Measurements from ENCODE around the gene ADGRD1. TPM values are rescaled to one million over a fixed set of nuclear protein-coding genes. Genes with fewer than 3 reads are reported as not detected.

Gene ADGRD1
- total RNA-seq, 1 experiment from 2014 or later, result 0.97 TPM

- DNase-seq, result no peak
- Histone ChIP-seq H3K27me3 (ENCODE audit: control insufficient read depth, insufficient read depth, low read length) (no peaks in the 10 kb centered on the region; the same call in 1 of the 2 replicates), H3K36me3 (replicated peaks; ENCODE audit: control insufficient read depth, insufficient read depth, low read length) (no peaks in the 10 kb centered on the region), H3K4me3 (ENCODE audit: insufficient read depth, low read depth, low read length) (no peak overlapping the region)
Observed at GRCh38 chr12:130951636-130952035, 2.1 kb upstream of the ADGRD1 start.

- DNase-seq, result no peak
- Histone ChIP-seq H3K4me3 (ENCODE audit: insufficient read depth, low read depth, low read length) (no peak overlapping the region), H3K36me3 (replicated peaks; ENCODE audit: control insufficient read depth, insufficient read depth, low read length) (no peaks in the 10 kb centered on the region), H3K27me3 (ENCODE audit: control insufficient read depth, insufficient read depth, low read length) (no peaks in the 10 kb centered on the region; the same call in 1 of the 2 replicates)
Observed at GRCh38 chr12:130952171-130952954, 1.3 kb upstream of the ADGRD1 start.

GRCh38 chr12:130954544-130954831 is 781 bp downstream of the ADGRD1 start:
- no peak overlapping the region for H3K4me3 ChIP-seq (ENCODE audit: insufficient read depth, low read depth, low read length)
- DNase-seq, result no peak

GRCh38 chr12:130955238-130955816 is 1.6 kb downstream of the ADGRD1 start:
- DNase-seq, result no peak
- Histone ChIP-seq H3K27me3 (ENCODE audit: control insufficient read depth, insufficient read depth, low read length) (no peaks in the 10 kb centered on the region), H3K36me3 (replicated peaks; ENCODE audit: control insufficient read depth, insufficient read depth, low read length) (no peaks in the 10 kb centered on the region), H3K4me3 (ENCODE audit: insufficient read depth, low read depth, low read length) (no peak overlapping the region)

More at GRCh38 chr12:130954544-130954831, 781 bp downstream of the ADGRD1 start:
- Histone ChIP-seq H3K27me3 (ENCODE audit: control insufficient read depth, insufficient read depth, low read length) (no peaks in the 10 kb centered on the region), H3K36me3 (replicated peaks; ENCODE audit: control insufficient read depth, insufficient read depth, low read length) (no peaks in the 10 kb centered on the region)

GRCh38 chr12:130956009-130956408 is 2.3 kb downstream of the ADGRD1 start:
- no peak for DNase-seq
- Histone ChIP-seq H3K36me3 (replicated peaks; ENCODE audit: control insufficient read depth, insufficient read depth, low read length) (no peaks in the 10 kb centered on the region), H3K4me3 (ENCODE audit: insufficient read depth, low read depth, low read length) (no peak overlapping the region), H3K27me3 (ENCODE audit: control insufficient read depth, insufficient read depth, low read length) (no peaks in the 10 kb centered on the region)

GRCh38 chr12:130956456-130957303 is 3.0 kb downstream of the ADGRD1 start:
- no peak overlapping the region for H3K4me3 ChIP-seq (ENCODE audit: insufficient read depth, low read depth, low read length)
- no peaks in the 10 kb centered on the region for H3K27me3 ChIP-seq (ENCODE audit: control insufficient read depth, insufficient read depth, low read length)
- H3K36me3 ChIP-seq (replicated peaks; ENCODE audit: control insufficient read depth, insufficient read depth, low read length), result no peaks in the 10 kb centered on the region
- DNase-seq, result peak; percentile 39

GRCh38 chr12:130957304-130957621 is 3.6 kb downstream of the ADGRD1 start:
- DNase-seq, result no peak
- Histone ChIP-seq H3K27me3 (ENCODE audit: control insufficient read depth, insufficient read depth, low read length) (no peaks in the 10 kb centered on the region), H3K4me3 (ENCODE audit: insufficient read depth, low read depth, low read length) (no peak overlapping the region), H3K36me3 (replicated peaks; ENCODE audit: control insufficient read depth, insufficient read depth, low read length) (no peaks in the 10 kb centered on the region)

- Histone ChIP-seq H3K4me3 (ENCODE audit: insufficient read depth, low read depth, low read length) (no peak overlapping the region), H3K27me3 (ENCODE audit: control insufficient read depth, insufficient read depth, low read length) (no peaks in the 10 kb centered on the region), H3K36me3 (replicated peaks; ENCODE audit: control insufficient read depth, insufficient read depth, low read length) (no peaks in the 10 kb centered on the region)
- DNase-seq, result peak; percentile 29
Observed at GRCh38 chr12:130958557-130959140, 4.9 kb downstream of the ADGRD1 start.

GRCh38 chr12:130959632-130960031 is 5.9 kb downstream of the ADGRD1 start:
- peak; percentile 17 for DNase-seq
- H3K4me3 ChIP-seq (ENCODE audit: insufficient read depth, low read depth, low read length), result no peak overlapping the region
- no peaks in the 10 kb centered on the region for H3K36me3 ChIP-seq (replicated peaks; ENCODE audit: control insufficient read depth, insufficient read depth, low read length)
- H3K27me3 ChIP-seq (ENCODE audit: control insufficient read depth, insufficient read depth, low read length), result no peaks in the 10 kb centered on the region

- Histone ChIP-seq H3K27me3 (ENCODE audit: control insufficient read depth, insufficient read depth, low read length) (no peaks in the 10 kb centered on the region), H3K4me3 (ENCODE audit: insufficient read depth, low read depth, low read length) (no peak overlapping the region), H3K36me3 (replicated peaks; ENCODE audit: control insufficient read depth, insufficient read depth, low read length) (no peaks in the 10 kb centered on the region)
- DNase-seq, result no peak
Observed at GRCh38 chr12:130960058-130960457, 6.4 kb downstream of the ADGRD1 start.

GRCh38 chr12:130960787-130961186 is 7.1 kb downstream of the ADGRD1 start:
- Histone ChIP-seq H3K4me3 (ENCODE audit: insufficient read depth, low read depth, low read length) (no peak overlapping the region), H3K36me3 (replicated peaks; ENCODE audit: control insufficient read depth, insufficient read depth, low read length) (no peaks in the 10 kb centered on the region), H3K27me3 (ENCODE audit: control insufficient read depth, insufficient read depth, low read length) (no peaks in the 10 kb centered on the region)
- no peak for DNase-seq

GRCh38 chr12:130961921-130962451 is 8.3 kb downstream of the ADGRD1 start:
- Histone ChIP-seq H3K27me3 (ENCODE audit: control insufficient read depth, insufficient read depth, low read length) (no peaks in the 10 kb centered on the region), H3K36me3 (replicated peaks; ENCODE audit: control insufficient read depth, insufficient read depth, low read length) (no peaks in the 10 kb centered on the region), H3K4me3 (ENCODE audit: insufficient read depth, low read depth, low read length) (no peak overlapping the region)
- DNase-seq, result peak; percentile 20

- Histone ChIP-seq H3K36me3 (replicated peaks; ENCODE audit: control insufficient read depth, insufficient read depth, low read length) (no peaks in the 10 kb centered on the region), H3K27me3 (ENCODE audit: control insufficient read depth, insufficient read depth, low read length) (no peaks in the 10 kb centered on the region), H3K4me3 (ENCODE audit: insufficient read depth, low read depth, low read length) (no peak overlapping the region)
- DNase-seq, result peak; percentile 9
Observed at GRCh38 chr12:130965214-130965613, 11.5 kb downstream of the ADGRD1 start.

- Histone ChIP-seq H3K4me3 (ENCODE audit: insufficient read depth, low read depth, low read length) (no peak overlapping the region), H3K36me3 (replicated peaks; ENCODE audit: control insufficient read depth, insufficient read depth, low read length) (no peaks in the 10 kb centered on the region), H3K27me3 (ENCODE audit: control insufficient read depth, insufficient read depth, low read length) (no peaks in the 10 kb centered on the region)
- no peak for DNase-seq
Observed at GRCh38 chr12:130965668-130966067, 12.0 kb downstream of the ADGRD1 start.
